NB4 (cell line): ENCODE results near the gene CXCL6.

ENCODE experiments used
- DNase-seq: peaks from one replicate; pipeline ENCODE4 v3.0.0; 2010; ENCODE audit warnings: low read depth
- H3K4me3 ChIP-seq: one replicate; pipeline ENCODE4 v1.5.1; 2011; ENCODE audit warnings: mild to moderate bottlenecking, low read depth, low read length, moderate library complexity
- CTCF ChIP-seq: IDR thresholded peaks from one replicate; pipeline ENCODE4 v1.5.1; 2012; ENCODE audit warnings: low read depth, low read length
- MAX ChIP-seq: IDR thresholded peaks from 2 replicates; pipeline ENCODE4 v1.6.1; 2011; ENCODE audit warnings: low read depth, low read length
- MYC ChIP-seq: IDR thresholded peaks from 2 replicates; pipeline ENCODE4 v1.6.1; 2011; ENCODE audit warnings: low read depth, low read length
- POLR2A ChIP-seq: IDR thresholded peaks from 2 replicates; pipeline ENCODE4 v1.6.1; 2011; ENCODE audit warnings: mild to moderate bottlenecking; ENCODE audit not compliant: insufficient read length; ENCODE audit errors: extremely low read depth

CXCL6 gene

GRCh38 chr4:73856518-73856917, 20.0 kb downstream of the CXCL6 start:
- TF ChIP-seq POLR2A (no peak), MYC (no peak), MAX (no peak), CTCF (no peak)
- DNase-seq, result no peak
- no peak overlapping the region for H3K4me3 ChIP-seq

GRCh38 chr4:73859614-73860088, 23.2 kb downstream of the CXCL6 start:
- DNase-seq, result no peak
- no peak overlapping the region for H3K4me3 ChIP-seq
- TF ChIP-seq CTCF, result no peak
- no peak for TF ChIP-seq MYC
- no peak for TF ChIP-seq POLR2A
- TF ChIP-seq MAX, result no peak

- no peak for DNase-seq
- no peak overlapping the region for H3K4me3 ChIP-seq
- TF ChIP-seq POLR2A, result no peak
Observed at GRCh38 chr4:73860181-73860580, 23.7 kb downstream of the CXCL6 start.

GRCh38 chr4:73860917-73861316, 24.4 kb downstream of the CXCL6 start:
- H3K4me3 ChIP-seq, result no peak overlapping the region
- no peak for TF ChIP-seq POLR2A
- TF ChIP-seq MYC, result no peak
- TF ChIP-seq CTCF, result no peak
- no peak for TF ChIP-seq MAX
- no peak for DNase-seq

GRCh38 chr4:73862322-73862721, 25.8 kb downstream of the CXCL6 start:
- H3K4me3 ChIP-seq, result no peak overlapping the region
- no peak for DNase-seq
- TF ChIP-seq POLR2A, result no peak
- TF ChIP-seq MYC, result no peak
- TF ChIP-seq MAX, result no peak
- TF ChIP-seq CTCF, result no peak

GRCh38 chr4:73864365-73864764, 27.9 kb downstream of the CXCL6 start:
- peak; percentile 17 for TF ChIP-seq CTCF
- TF ChIP-seq MYC, result no peak
- peak; percentile 38 for DNase-seq
- H3K4me3 ChIP-seq, result no peak overlapping the region
